GM12878 (cell line): ENCODE data around the gene SORBS1. TPM values are rescaled to one million over a fixed set of nuclear protein-coding genes. Genes with fewer than 3 reads are reported as not detected.

Experiments
- ATAC-seq: fragments of 200-7000 bp; cut with Tn5 transposase; 3 replicates; pipeline ENCODE4 v1.9.1; 2020; ENCODE audit warnings: mild to moderate bottlenecking, moderate library complexity
- BruUV-seq: library from RNA; stranded (reverse); fragments of 400-500 nt; replicated peaks from 2 replicates; lab custom pipeline; 2021; lab: Mats Ljungman, UMichigan
- CTCF ChIA-PET: fragments of 300-600 bp; sonication (Branson Sonifier 250); formaldehyde crosslinking; extraction: SDS; loops from one replicate; lab custom pipeline; 2021; ENCODE audit warnings: inconsistent platforms; lab: Yijun Ruan, JAX
- POLR2A ChIA-PET: fragments of 350-600 bp; formaldehyde crosslinking; extraction: SDS; loops from one replicate; lab custom pipeline; 2021; ENCODE audit warnings: inconsistent platforms; lab: Charles Lee
- RAD21 ChIA-PET: fragments of 300-600 bp; sonication (Branson Sonifier 250); formaldehyde crosslinking; loops from one replicate; lab custom pipeline; 2023; ENCODE audit warnings: antibody characterized with exemption; ENCODE audit not compliant: unreplicated experiment; lab: Charles Lee
- SMC1A ChIA-PET: fragments of 300-600 bp; sonication (Branson Sonifier 250); formaldehyde crosslinking; loops from one replicate; lab custom pipeline; 2023; ENCODE audit not compliant: unreplicated experiment, uncharacterized antibody; lab: Charles Lee
- DNase-seq: peaks from one replicate; pipeline ENCODE4 v3.0.0-alpha.2; 2011; ENCODE audit warnings: low read depth, low spot score
- FAIRE-seq: peaks from 3 replicates; lab custom pipeline; 2011; peaks lifted over from hg19 to GRCh38; lab: Jason Lieb, UNC
- H2AFZ ChIP-seq: 2 replicates; pipeline ENCODE4 v1.6.0; 2011; ENCODE audit warnings: low read depth, low read length, control low read depth; ENCODE audit not compliant: control insufficient read depth
- H3K27ac ChIP-seq: 2 replicates; pipeline ENCODE4 v1.5.1; 2011; ENCODE audit warnings: control low read depth; ENCODE audit not compliant: control insufficient read depth, insufficient read depth
- H3K27me3 ChIP-seq, 2 experiments: replicated peaks in 1 of 2; 2 replicates each; pipeline versions ENCODE4 v1.6.0 to v1.6.1; 2011; ENCODE audit warnings: low read length in 1 of 2; ENCODE audit not compliant: control insufficient read depth in 2 of 2, insufficient read depth in 2 of 2
- H3K36me3 ChIP-seq, 2 experiments: 2 replicates each; pipeline ENCODE4 v1.5.1; 2011; ENCODE audit warnings: low read length in 1 of 2; ENCODE audit not compliant: control insufficient read depth in 2 of 2, insufficient read depth in 2 of 2
- H3K4me1 ChIP-seq: 2 replicates; pipeline ENCODE4 v1.6.1; 2011; ENCODE audit warnings: mild to moderate bottlenecking, low read length, moderate library complexity, mixed read lengths; ENCODE audit not compliant: control insufficient read depth, insufficient read depth
- H3K4me2 ChIP-seq: 2 replicates; pipeline ENCODE4 v1.6.0; 2011; ENCODE audit warnings: control low read depth; ENCODE audit not compliant: control insufficient read depth, insufficient read depth
- H3K4me3 ChIP-seq: fragments of 200-600 bp; sonication (generic); 2 replicates; pipeline ENCODE4 v1.5.1; 2016
- H3K79me2 ChIP-seq: 2 replicates; pipeline ENCODE4 v1.6.0; 2011; ENCODE audit warnings: low read length; ENCODE audit not compliant: control insufficient read depth, insufficient read depth
- H3K9ac ChIP-seq: 2 replicates; pipeline ENCODE4 v1.8.0; 2011; ENCODE audit warnings: low read length, control low read depth, mixed read lengths; ENCODE audit not compliant: control insufficient read depth, insufficient read depth
- H3K9me3 ChIP-seq: replicated peaks from 3 replicates; pipeline ENCODE4 v1.5.1; 2011; ENCODE audit warnings: mild to moderate bottlenecking, low read length; ENCODE audit not compliant: control insufficient read depth, insufficient read depth
- H4K20me1 ChIP-seq: 2 replicates; pipeline ENCODE4 v1.6.0; 2011; ENCODE audit not compliant: control insufficient read depth, insufficient read depth
- BCL3 ChIP-seq: IDR thresholded peaks from 2 replicates; pipeline ENCODE4 v1.6.1; 2011; ENCODE audit warnings: borderline replicate concordance, low read depth, mild to moderate bottlenecking, moderate library complexity, low read length; ENCODE audit not compliant: insufficient read depth, poor library complexity, severe bottlenecking
- IRF5 ChIP-seq: fragments of 450-650 bp; IDR thresholded peaks from 2 replicates; pipeline ENCODE4 v1.6.1; 2017; ENCODE audit warnings: borderline replicate concordance
- WGBS: methylation state at CpG from one replicate; pipeline ENCODE4 v1.1.6; 2016; ENCODE audit warnings: low lambda C conversion rate; ENCODE audit not compliant: insufficient replicate concordance, insufficient coverage; ENCODE audit errors: missing lambda C conversion rate; 5-methylcytosine and 5-hydroxymethylcytosine counted together
- in situ Hi-C: fragments of 300-500 bp; cut with MboI; formaldehyde crosslinking; loops from 9 replicates; pipeline ENCODE4 v1.14.3; 2018; ENCODE audit warnings: mixed read lengths
- intact Hi-C: fragments of 100-400 bp; cut with micrococcal nuclease; formaldehyde crosslinking; loops from one replicate; pipeline ENCODE4 v1.14.2; 2022; ENCODE audit not compliant: unreplicated experiment
- polyA plus RNA-seq, 11 experiments: library from polyadenylated mRNA; depleted of rRNA in 4 of 11; unstranded in 6 of 11; stranded (reverse) in 5 of 11; fragments of >200 nt; fragmentation: Nextera tagmentation in 4 of 11; fragmentation: Illumina TruSeq in 1 of 11; extraction: Ambion mirVana in 4 of 11; extraction: Trizol in 1 of 11; gene quantifications; 1 replicate in 1 of 11; 2 replicates in 10 of 11; pipeline versions ENCODE4 v1.2.1 to v1.2.3, GENCODE V29; 2011 to 2016; ENCODE audit warnings: inconsistent platforms in 2 of 11, missing spikeins in 2 of 11, low read depth in 1 of 11
- total RNA-seq, 4 experiments: library from RNA; depleted of rRNA in 3 of 4; stranded (reverse); fragments of >200 nt in 3 of 4; fragmentation: Illumina TruSeq in 1 of 4; extraction: Trizol in 1 of 4; gene quantifications; 2 replicates each; pipeline versions ENCODE4 v1.2.1 to v1.2.3, GENCODE V29; 2013 to 2021

The SORBS1 gene
- total and polyA plus RNA-seq, 10 of the 15 experiments (the other 5 are each of a cell fraction or from before 2014, with no cell fraction given), result 0.13 to 0.75 (median 0.39) TPM

DNA sequence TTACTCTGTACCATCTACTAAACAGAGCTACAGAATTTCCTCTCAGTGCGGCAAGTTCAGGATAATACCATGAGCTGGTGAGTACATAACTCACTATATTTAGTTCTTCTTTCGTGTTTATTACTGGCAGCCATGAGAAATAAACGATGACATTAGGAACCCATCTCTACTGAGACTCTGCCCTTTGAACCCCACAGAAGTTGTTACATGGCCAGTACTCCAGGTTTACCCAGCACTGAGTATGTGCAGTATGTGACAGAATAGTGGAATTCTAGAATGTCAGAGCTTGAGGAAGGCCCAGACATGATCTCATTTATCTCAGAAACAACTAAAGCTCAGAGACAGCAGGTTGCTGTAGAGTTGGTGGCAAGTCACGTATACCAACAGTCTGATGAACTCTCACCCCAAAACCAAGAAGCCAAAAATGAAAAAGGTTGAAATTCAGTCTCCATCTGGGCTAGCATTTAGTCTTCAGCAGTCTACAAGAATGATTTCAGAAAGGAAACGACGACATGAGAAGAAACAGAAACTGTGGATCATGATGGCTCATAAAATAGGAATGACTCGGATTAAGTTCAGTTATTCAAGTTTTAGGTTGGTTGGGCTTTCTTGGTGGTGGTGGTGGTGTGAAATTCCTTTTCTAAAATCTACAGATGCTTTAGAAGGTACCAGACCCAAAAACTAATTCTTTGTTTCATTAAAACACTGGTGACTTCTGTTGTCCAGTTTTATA lies 78.5 kb downstream of the SORBS1 start (continued):
- TF ChIP-seq IRF5, result no peak
- TF ChIP-seq, all 136 proteins: peak for 0

- H3K9me3 ChIP-seq, result no peaks in the 10 kb centered on the region
- H4K20me1 ChIP-seq, result no peaks in the 10 kb centered on the region
- ChIA-PET SMC1A (interaction anchor here (0.8 kb wide), 1 partner anchor 17 kb away, joined by 3 read pairs; no protein-coding TSS in a partner anchor), POLR2A (no interaction called here), CTCF (no interaction called here), RAD21 (interaction anchor here (1.0 kb wide), 1 partner anchor 106 kb away, joined by 3 read pairs; no protein-coding TSS in a partner anchor)
- no peak overlapping the region for H3K9ac ChIP-seq
- no peak for FAIRE-seq
- H2AFZ ChIP-seq, result no peak overlapping the region
- no peaks in the 10 kb centered on the region for H3K79me2 ChIP-seq
- no peak overlapping the region for H3K27ac ChIP-seq
- BruUV-seq, result no TSS peak
- in situ Hi-C loops, result no loop called here
- WGBS, result 27% methylated on average over 4 of the region's 4 CpGs
- no peak for TF ChIP-seq BCL3
- DNase-seq, result no peak
- ATAC-seq, result no peak
- peaks cover 1 to 4% of the 10 kb centered on the region in 2 experiments; a peak in 2 of 4 replicates for H3K27me3 ChIP-seq
- H3K4me2 ChIP-seq, result no peak overlapping the region
- peaks cover 3% of the 10 kb centered on the region; the same call in 1 of the 2 replicates for H3K4me1 ChIP-seq
- intact Hi-C loops, result no loop called here
- no peak overlapping the region for H3K4me3 ChIP-seq
- H3K36me3 ChIP-seq, result no peaks in the 10 kb centered on the region
These were observed 80.2 kb downstream of the SORBS1 start for GRCh38 chr10:95480901-95481491.
